ENCODE data around the gene AFG1L. TPM values are rescaled to one million over a fixed set of nuclear protein-coding genes. Genes with fewer than 3 reads are reported as not detected.
"Not testable (repeated sequence)": the region's sequence is repeated elsewhere in the genome, so short reads cannot be mapped to it uniquely, and the experiment has no call there.

The AFG1L gene
- total RNA-seq (2012; rRNA removed), result 4.1 and 5.0 TPM in 2 replicates

- H3K27me3 ChIP-seq (ENCODE audit: control insufficient read depth, insufficient read depth, low read length), result no peaks in the 10 kb centered on the region
- H3K4me3 ChIP-seq (ENCODE audit: low read length), result peak within 1 kb of the TSS; percentile 76
- H3K9ac ChIP-seq (ENCODE audit: low read depth, low read length), result peak within 1 kb of the TSS; percentile 91
- peak within 1 kb of the TSS; percentile 88 for H3K4me2 ChIP-seq (ENCODE audit: low read length)
- peaks cover 5% of the 10 kb centered on the region for H3K4me1 ChIP-seq (ENCODE audit: control insufficient read depth, insufficient read depth, low read length)
- no peaks in the 10 kb centered on the region for H3K36me3 ChIP-seq (ENCODE audit: insufficient read depth, low read length)
- no peaks in the 10 kb centered on the region for H3K9me3 ChIP-seq (replicated peaks; ENCODE audit: low read length)
Observed at GRCh38 chr6:108294727-108295625, at the start of gene AFG1L. AFG1L (plus strand) TSS chr6:108295054; CDS start chr6:108295080, 26 bp downstream.

- not testable (repeated sequence) for H3K4me3 ChIP-seq (ENCODE audit: low read length); H3K4me2 ChIP-seq (ENCODE audit: low read length); H3K27me3 ChIP-seq (ENCODE audit: control insufficient read depth, insufficient read depth, low read length); H3K36me3 ChIP-seq (ENCODE audit: insufficient read depth, low read length); H3K9ac ChIP-seq (ENCODE audit: low read depth, low read length); H3K9me3 ChIP-seq (replicated peaks; ENCODE audit: low read length); H3K4me1 ChIP-seq (ENCODE audit: control insufficient read depth, insufficient read depth, low read length)
Observed at GRCh38 chr6:108245095-108245494, 49.8 kb upstream of the AFG1L start.

GRCh38 chr6:108247965-108248536 lies 46.8 kb upstream of the AFG1L start:
- Histone ChIP-seq H3K36me3 (ENCODE audit: insufficient read depth, low read length) (peaks cover 5% of the 10 kb centered on the region), H3K9ac (ENCODE audit: low read depth, low read length) (no peak overlapping the region), H3K4me2 (ENCODE audit: low read length) (no peak overlapping the region), H3K4me3 (ENCODE audit: low read length) (no peak overlapping the region), H3K4me1 (ENCODE audit: control insufficient read depth, insufficient read depth, low read length) (no peaks in the 10 kb centered on the region), H3K9me3 (replicated peaks; ENCODE audit: low read length) (no peaks in the 10 kb centered on the region), H3K27me3 (ENCODE audit: control insufficient read depth, insufficient read depth, low read length) (no peaks in the 10 kb centered on the region)

- no peaks in the 10 kb centered on the region for H3K4me1 ChIP-seq (ENCODE audit: control insufficient read depth, insufficient read depth, low read length)
- H3K9ac ChIP-seq (ENCODE audit: low read depth, low read length), result no peak overlapping the region
- no peak overlapping the region for H3K4me2 ChIP-seq (ENCODE audit: low read length)
- no peaks in the 10 kb centered on the region for H3K27me3 ChIP-seq (ENCODE audit: control insufficient read depth, insufficient read depth, low read length)
- no peaks in the 10 kb centered on the region for H3K9me3 ChIP-seq (replicated peaks; ENCODE audit: low read length)
- H3K36me3 ChIP-seq (ENCODE audit: insufficient read depth, low read length), result peaks cover 5% of the 10 kb centered on the region
- no peak overlapping the region for H3K4me3 ChIP-seq (ENCODE audit: low read length)
Observed at GRCh38 chr6:108250240-108250866, 44.5 kb upstream of the AFG1L start.

- H3K9ac ChIP-seq (ENCODE audit: low read depth, low read length), result no peak overlapping the region
- peaks cover 5% of the 10 kb centered on the region for H3K36me3 ChIP-seq (ENCODE audit: insufficient read depth, low read length)
- H3K4me2 ChIP-seq (ENCODE audit: low read length), result no peak overlapping the region
- no peaks in the 10 kb centered on the region for H3K27me3 ChIP-seq (ENCODE audit: control insufficient read depth, insufficient read depth, low read length)
- no peaks in the 10 kb centered on the region for H3K9me3 ChIP-seq (replicated peaks; ENCODE audit: low read length)
- H3K4me1 ChIP-seq (ENCODE audit: control insufficient read depth, insufficient read depth, low read length), result no peaks in the 10 kb centered on the region
- H3K4me3 ChIP-seq (ENCODE audit: low read length), result no peak overlapping the region
Observed at GRCh38 chr6:108251252-108251651, 43.6 kb upstream of the AFG1L start.

- Histone ChIP-seq H3K4me1 (ENCODE audit: control insufficient read depth, insufficient read depth, low read length) (no peaks in the 10 kb centered on the region), H3K4me2 (ENCODE audit: low read length) (no peak overlapping the region), H3K27me3 (ENCODE audit: control insufficient read depth, insufficient read depth, low read length) (no peaks in the 10 kb centered on the region), H3K36me3 (ENCODE audit: insufficient read depth, low read length) (peaks cover 5% of the 10 kb centered on the region), H3K4me3 (ENCODE audit: low read length) (no peak overlapping the region), H3K9me3 (replicated peaks; ENCODE audit: low read length) (no peaks in the 10 kb centered on the region), H3K9ac (ENCODE audit: low read depth, low read length) (no peak overlapping the region)
Observed at GRCh38 chr6:108252055-108252454, 42.8 kb upstream of the AFG1L start.

- Histone ChIP-seq H3K4me1 (ENCODE audit: control insufficient read depth, insufficient read depth, low read length) (no peaks in the 10 kb centered on the region), H3K9ac (ENCODE audit: low read depth, low read length) (no peak overlapping the region), H3K4me3 (ENCODE audit: low read length) (no peak overlapping the region), H3K4me2 (ENCODE audit: low read length) (no peak overlapping the region), H3K27me3 (ENCODE audit: control insufficient read depth, insufficient read depth, low read length) (no peaks in the 10 kb centered on the region), H3K9me3 (replicated peaks; ENCODE audit: low read length) (no peaks in the 10 kb centered on the region), H3K36me3 (ENCODE audit: insufficient read depth, low read length) (peaks cover 5% of the 10 kb centered on the region)
Observed at GRCh38 chr6:108253241-108253640, 41.6 kb upstream of the AFG1L start.

GRCh38 chr6:108254433-108255410 lies 40.1 kb upstream of the AFG1L start:
- no peak overlapping the region for H3K9ac ChIP-seq (ENCODE audit: low read depth, low read length)
- no peaks in the 10 kb centered on the region for H3K9me3 ChIP-seq (replicated peaks; ENCODE audit: low read length)
- H3K27me3 ChIP-seq (ENCODE audit: control insufficient read depth, insufficient read depth, low read length), result no peaks in the 10 kb centered on the region
- H3K4me1 ChIP-seq (ENCODE audit: control insufficient read depth, insufficient read depth, low read length), result no peaks in the 10 kb centered on the region
- no peak overlapping the region for H3K4me3 ChIP-seq (ENCODE audit: low read length)
- H3K4me2 ChIP-seq (ENCODE audit: low read length), result no peak overlapping the region
- peaks cover 5% of the 10 kb centered on the region for H3K36me3 ChIP-seq (ENCODE audit: insufficient read depth, low read length)

GRCh38 chr6:108260126-108260808 lies 34.6 kb upstream of the AFG1L start:
- H3K27me3 ChIP-seq (ENCODE audit: control insufficient read depth, insufficient read depth, low read length), result no peaks in the 10 kb centered on the region
- H3K9me3 ChIP-seq (replicated peaks; ENCODE audit: low read length), result no peaks in the 10 kb centered on the region
- H3K4me1 ChIP-seq (ENCODE audit: control insufficient read depth, insufficient read depth, low read length), result no peaks in the 10 kb centered on the region
- H3K4me2 ChIP-seq (ENCODE audit: low read length), result peak overlapping the region; percentile 95
- peak overlapping the region; percentile 92 for H3K4me3 ChIP-seq (ENCODE audit: low read length)
- no peaks in the 10 kb centered on the region for H3K36me3 ChIP-seq (ENCODE audit: insufficient read depth, low read length)
- H3K9ac ChIP-seq (ENCODE audit: low read depth, low read length), result peak overlapping the region; percentile 90

- Histone ChIP-seq H3K9ac (ENCODE audit: low read depth, low read length) (peak within 1 kb of the TSS; percentile 90), H3K4me1 (ENCODE audit: control insufficient read depth, insufficient read depth, low read length) (no peaks in the 10 kb centered on the region), H3K4me2 (ENCODE audit: low read length) (peak within 1 kb of the TSS; percentile 95), H3K27me3 (ENCODE audit: control insufficient read depth, insufficient read depth, low read length) (no peaks in the 10 kb centered on the region), H3K4me3 (ENCODE audit: low read length) (peak within 1 kb of the TSS; percentile 92), H3K9me3 (replicated peaks; ENCODE audit: low read length) (no peaks in the 10 kb centered on the region), H3K36me3 (ENCODE audit: insufficient read depth, low read length) (no peaks in the 10 kb centered on the region)
Observed at GRCh38 chr6:108260809-108261569, 33.9 kb upstream of the AFG1L start, which contains the start of gene SNX3. SNX3 (minus strand) TSS chr6:108261040; CDS start chr6:108260921, 119 bp downstream.
